Sigmoid colon (tissue), 7 donors: Measurements from ENCODE around the gene RNF39. TPM values are rescaled to one million over a fixed set of nuclear protein-coding genes. Genes with fewer than 3 reads are reported as not detected.

Source experiments
- DNase-seq: peaks from one replicate; pipeline ENCODE4 v3.0.0-alpha.2; 2019
- H3K27ac ChIP-seq, 4 donors: fragments of 200-600 bp; sonication (generic); one replicate each; pipeline ENCODE4 v1.5.1; 2016 to 2019; ENCODE audit warnings: mild to moderate bottlenecking in 1 of 4
- H3K27me3 ChIP-seq, 3 donors: fragments of 200-600 bp; sonication (generic); one replicate each; pipeline ENCODE4 v1.5.1; 2019; ENCODE audit warnings: mild to moderate bottlenecking in 1 of 3
- H3K36me3 ChIP-seq, 4 donors: fragments of 200-600 bp; sonication (generic); one replicate each; pipeline ENCODE4 v1.5.1; 2016 to 2019
- H3K4me1 ChIP-seq, 4 donors: fragments of 200-600 bp; sonication (generic); one replicate each; pipeline ENCODE4 v1.5.1; 2017 to 2019
- H3K4me3 ChIP-seq, 4 donors: fragments of 200-600 bp; sonication (generic); one replicate each; pipeline ENCODE4 v1.5.1; 2017 to 2019; ENCODE audit warnings: mild to moderate bottlenecking in 2 of 4, moderate library complexity in 1 of 4
- H3K9me3 ChIP-seq, 4 donors: fragments of 200-600 bp in 3 of 4; sonication (generic) in 3 of 4; one replicate each; pipeline versions ENCODE4 v1.5.1 to v1.6.1; 2013 to 2019
- EP300 ChIP-seq, 4 donors: sonication (generic); formaldehyde crosslinking; IDR thresholded peaks; one replicate each; pipeline ENCODE4 v1.6.1; 2017; ENCODE audit warnings: antibody characterized with exemption in 4 of 4
- POLR2A ChIP-seq, 2 donors: fragments of 450-650 bp; IDR thresholded peaks; one replicate each; pipeline ENCODE4 v1.6.1; 2016; ENCODE audit warnings: antibody characterized with exemption in 2 of 2, mild to moderate bottlenecking in 2 of 2, moderate library complexity in 2 of 2
- POLR2AphosphoS5 ChIP-seq, 4 donors: sonication (generic); formaldehyde crosslinking; IDR thresholded peaks; one replicate each; pipeline ENCODE4 v1.6.1; 2017; ENCODE audit warnings: antibody characterized with exemption in 4 of 4
- WGBS, 2 donors: extraction: QIAGEN DNeasy Blood & Tissue Kit; methylation state at CpG; one replicate each; pipeline ENCODE4 v1.1.7; 2013; 5-methylcytosine and 5-hydroxymethylcytosine counted together
- intact Hi-C: fragments of 100-400 bp; cut with DNase I; formaldehyde crosslinking; loops from one replicate; pipeline ENCODE4 v1.15.1; 2023
- polyA plus RNA-seq, 3 donors: library from polyadenylated mRNA; stranded (reverse); fragments of 200-250 nt; gene quantifications; one replicate each; pipeline ENCODE4 v1.2.3, GENCODE V29; 2013
- total RNA-seq, 4 donors: library from RNA; depleted of rRNA; stranded (reverse); fragments of >200 nt; gene quantifications; one replicate each; pipeline ENCODE4 v1.1.0, GENCODE V29; 2016
- TF ChIP-seq, protein P1 (sequence below), 4 experiments: fragments of 450-650 bp in 3 of 4; fragments of 200-600 bp in 1 of 4; IDR thresholded peaks; one replicate each; pipeline ENCODE4 v1.5.1; 2016 to 2019; ENCODE audit warnings: antibody characterized with exemption in 4 of 4, mild to moderate bottlenecking in 3 of 4, moderate library complexity in 2 of 4
- donor health status: healthy with polysubstance abuse.
- donor health status: Bipolar disorder and iron deficiency.
- donor health status: healthy.

Gene RNF39
- total and polyA plus RNA-seq, 7 donors: 0.44 to 2.3 (median 0.60) TPM; not detected in 4

DNA sequence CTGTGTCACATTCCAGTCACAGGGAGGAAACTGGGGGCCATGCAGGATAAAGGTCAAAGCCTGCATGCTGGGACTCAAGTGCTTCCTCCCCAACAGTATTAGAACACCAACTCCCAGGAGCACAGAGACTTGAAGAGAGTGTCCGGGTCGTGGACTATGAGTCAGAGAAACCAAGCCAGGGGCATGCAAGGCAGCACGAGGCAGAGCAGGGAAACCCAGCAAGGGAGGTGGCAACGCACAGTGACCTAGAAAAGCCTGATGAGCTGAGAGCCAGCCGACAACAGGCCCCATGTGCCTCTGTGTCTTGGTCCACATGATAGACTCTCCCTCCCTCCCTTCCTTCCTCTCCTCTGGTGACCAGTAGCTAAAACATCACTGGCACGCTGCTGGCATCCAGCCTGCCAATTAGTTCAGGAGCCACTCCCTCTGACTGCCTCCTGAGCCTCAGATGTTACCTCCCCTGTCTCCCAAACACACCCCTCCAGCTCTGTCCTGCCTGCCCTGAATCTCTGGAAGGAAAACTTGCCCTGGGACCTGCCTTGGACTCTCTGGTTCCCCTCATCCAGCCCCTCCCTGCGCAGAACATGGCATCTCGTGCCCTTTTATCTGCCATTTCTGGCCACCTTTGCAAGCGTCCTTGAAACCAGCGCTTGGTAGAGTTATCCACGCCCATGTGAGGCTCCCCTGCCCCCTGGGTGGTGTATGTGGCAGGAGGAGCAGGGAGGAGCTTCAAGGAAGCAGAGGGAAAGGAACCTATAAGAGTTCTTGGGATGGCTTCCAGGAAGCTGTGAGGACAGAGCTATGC is 16.2 kb upstream of the RNF39 start:
- no peak for DNase-seq
- Histone ChIP-seq H3K36me3 (no peaks in the 10 kb centered on the region), H3K27me3 (peaks cover 5 to 92% (median 43%) of the 10 kb centered on the region in 3 donors), H3K9me3 (no peaks in the 10 kb centered on the region), H3K4me3 (no peak overlapping the region), H3K4me1 (no peaks in the 10 kb centered on the region), H3K27ac (no peak overlapping the region)
- TF ChIP-seq POLR2A (IDR thresholded peaks at IDR 0.05) (no peak), POLR2AphosphoS5 (IDR thresholded peaks at IDR 0.05) (no peak), EP300 (IDR thresholded peaks at IDR 0.05) (no peak)
- TF ChIP-seq, protein P1, sequence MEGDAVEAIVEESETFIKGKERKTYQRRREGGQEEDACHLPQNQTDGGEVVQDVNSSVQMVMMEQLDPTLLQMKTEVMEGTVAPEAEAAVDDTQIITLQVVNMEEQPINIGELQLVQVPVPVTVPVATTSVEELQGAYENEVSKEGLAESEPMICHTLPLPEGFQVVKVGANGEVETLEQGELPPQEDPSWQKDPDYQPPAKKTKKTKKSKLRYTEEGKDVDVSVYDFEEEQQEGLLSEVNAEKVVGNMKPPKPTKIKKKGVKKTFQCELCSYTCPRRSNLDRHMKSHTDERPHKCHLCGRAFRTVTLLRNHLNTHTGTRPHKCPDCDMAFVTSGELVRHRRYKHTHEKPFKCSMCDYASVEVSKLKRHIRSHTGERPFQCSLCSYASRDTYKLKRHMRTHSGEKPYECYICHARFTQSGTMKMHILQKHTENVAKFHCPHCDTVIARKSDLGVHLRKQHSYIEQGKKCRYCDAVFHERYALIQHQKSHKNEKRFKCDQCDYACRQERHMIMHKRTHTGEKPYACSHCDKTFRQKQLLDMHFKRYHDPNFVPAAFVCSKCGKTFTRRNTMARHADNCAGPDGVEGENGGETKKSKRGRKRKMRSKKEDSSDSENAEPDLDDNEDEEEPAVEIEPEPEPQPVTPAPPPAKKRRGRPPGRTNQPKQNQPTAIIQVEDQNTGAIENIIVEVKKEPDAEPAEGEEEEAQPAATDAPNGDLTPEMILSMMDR (IDR thresholded peaks at IDR 0.05): no peak
- WGBS, 2 donors: 10 to 51% methylated on average over 11 of the region's 11 CpGs
- intact Hi-C loops: no loop called here

DNA sequence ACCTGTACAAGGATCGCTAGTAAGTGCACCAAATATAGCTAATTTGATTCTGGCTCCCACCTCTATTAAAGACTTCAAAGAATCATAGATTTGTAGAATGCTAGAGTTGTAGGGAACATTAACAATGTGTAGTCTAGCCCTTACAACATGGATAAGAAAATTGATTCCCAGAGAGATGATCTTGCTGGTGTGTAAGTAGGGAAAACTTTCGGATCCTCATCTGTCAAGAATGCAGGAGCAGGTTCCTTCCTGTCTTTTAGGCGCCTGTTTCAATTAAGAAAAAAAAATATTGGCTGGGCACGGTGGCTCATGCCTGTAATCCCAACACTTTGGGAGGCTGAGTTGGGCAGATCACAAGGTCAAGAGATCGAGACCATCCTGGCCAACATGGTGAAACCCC is 12.3 kb upstream of the RNF39 start:
- no peak for DNase-seq
- Histone ChIP-seq H3K36me3 (no peaks in the 10 kb centered on the region), H3K4me3 (no peak overlapping the region), H3K4me1 (no peaks in the 10 kb centered on the region), H3K9me3 (no peaks in the 10 kb centered on the region), H3K27me3 (peaks cover 0 to 58% (median 36%) of the 10 kb centered on the region in 3 donors), H3K27ac (no peak overlapping the region)
- TF ChIP-seq, protein P1 (IDR thresholded peaks at IDR 0.05): no peak
- no peak for TF ChIP-seq POLR2A (IDR thresholded peaks at IDR 0.05)
- no peak for TF ChIP-seq EP300 (IDR thresholded peaks at IDR 0.05)
- no peak for TF ChIP-seq POLR2AphosphoS5 (IDR thresholded peaks at IDR 0.05)
- 71 to 79% methylated on average over 5 of the region's 5 CpGs for WGBS, 2 donors
- intact Hi-C loops: no loop called here

DNA sequence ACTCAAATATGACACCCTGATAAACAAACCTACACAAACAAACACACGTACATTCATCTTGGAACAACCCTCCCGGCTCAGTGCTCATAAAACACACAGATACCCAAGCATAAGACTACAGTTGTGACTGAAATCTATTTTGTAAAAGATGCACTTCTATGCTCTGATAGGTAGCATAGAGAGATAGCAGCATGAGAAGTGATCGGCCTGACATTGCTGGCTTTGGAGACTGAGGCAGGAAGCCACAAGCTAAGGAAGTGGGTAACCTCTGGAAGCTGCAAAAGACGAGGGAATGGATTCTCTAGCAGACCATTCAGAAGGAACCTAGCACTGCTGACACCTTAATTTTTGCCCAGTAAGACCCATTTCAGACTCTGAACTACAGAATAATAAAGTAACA is 1.6 kb upstream of the RNF39 start:
- Histone ChIP-seq H3K4me3 (no peak overlapping the region), H3K27me3 (peaks cover 21 to 66% (median 52%) of the 10 kb centered on the region in 3 donors), H3K36me3 (no peaks in the 10 kb centered on the region), H3K9me3 (no peaks in the 10 kb centered on the region), H3K27ac (no peak overlapping the region), H3K4me1 (peaks cover 0 to 20% (median 20%) of the 10 kb centered on the region in 4 donors)
- no peak for DNase-seq
- intact Hi-C loops: no loop called here
- WGBS, 2 donors: 46 to 54% methylated on average over 4 of the region's 4 CpGs
- TF ChIP-seq POLR2AphosphoS5 (IDR thresholded peaks at IDR 0.05): no peak
- no peak for TF ChIP-seq EP300 (IDR thresholded peaks at IDR 0.05)
- no peak for TF ChIP-seq POLR2A (IDR thresholded peaks at IDR 0.05)
- TF ChIP-seq, protein P1 (IDR thresholded peaks at IDR 0.05): no peak

DNA sequence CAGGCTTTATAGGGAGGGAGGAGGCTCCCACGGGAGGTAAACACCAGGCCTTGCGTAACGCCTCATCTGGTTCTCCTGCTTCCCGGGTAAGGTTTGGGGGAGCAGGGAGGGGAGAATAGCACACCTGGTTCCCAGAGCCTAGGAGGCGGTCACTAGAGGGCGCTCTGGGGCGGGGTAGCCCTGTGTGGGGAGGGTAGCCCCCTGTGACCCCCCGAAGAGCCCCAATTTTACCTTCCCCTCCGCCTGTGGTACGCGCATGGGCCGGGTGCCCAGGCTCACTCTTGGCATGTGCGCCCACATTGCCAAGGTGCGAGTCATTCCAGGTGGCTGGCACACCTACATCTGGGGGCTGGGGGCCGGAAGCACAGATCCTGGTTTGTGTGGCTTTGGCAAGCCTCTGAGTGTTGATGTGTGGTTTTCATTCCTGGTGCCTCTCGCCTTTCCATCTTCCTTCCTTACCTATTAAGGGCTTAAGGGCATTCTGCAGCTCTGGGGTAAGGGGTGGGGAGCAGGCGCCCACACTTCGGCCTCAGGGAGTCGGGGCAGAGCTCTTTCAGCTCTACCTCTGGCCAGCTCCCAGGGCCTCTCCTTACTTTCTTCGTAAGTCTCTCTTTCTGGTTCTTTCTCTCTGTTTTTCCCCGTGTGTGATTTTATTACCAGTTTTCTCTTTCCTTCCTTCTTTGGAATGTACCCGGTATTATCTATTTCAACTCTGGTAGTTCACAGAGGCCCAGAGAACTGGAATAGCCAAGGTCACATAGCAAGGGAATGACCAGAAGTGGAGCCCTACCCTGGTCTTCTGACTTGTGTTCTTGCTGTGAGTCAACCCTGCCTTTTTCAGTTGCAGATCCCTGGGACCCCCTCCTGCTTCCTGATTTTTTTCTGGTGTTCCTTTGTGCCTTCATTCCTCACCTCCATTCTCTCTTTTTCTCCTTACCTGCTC is 492 bp upstream of the RNF39 start:
- Histone ChIP-seq H3K4me3 (no peak overlapping the region), H3K27ac (no peak overlapping the region), H3K9me3 (no peaks in the 10 kb centered on the region), H3K4me1 (peaks cover 0 to 25% (median 24%) of the 10 kb centered on the region in 4 donors), H3K36me3 (no peaks in the 10 kb centered on the region), H3K27me3 (peaks cover 25 to 77% (median 63%) of the 10 kb centered on the region in 3 donors)
- TF ChIP-seq, protein P1 (IDR thresholded peaks at IDR 0.05): no peak
- TF ChIP-seq POLR2AphosphoS5 (IDR thresholded peaks at IDR 0.05) (no peak), POLR2A (IDR thresholded peaks at IDR 0.05) (no peak), EP300 (IDR thresholded peaks at IDR 0.05) (no peak)
- WGBS, 2 donors: 23 to 38% methylated on average over 22 of the region's 22 CpGs
- intact Hi-C loops: no loop called here
- DNase-seq: no peak
